Erythroblast (primary cell): ENCODE data around the gene RNPC3.

ENCODE experiments used
- GATA1 ChIP-seq: IDR thresholded peaks from 2 replicates; pipeline ENCODE4 v1.6.1; 2011; ENCODE audit warnings: low read depth, mild to moderate bottlenecking, control low read depth, low read length, moderate library complexity
- POLR2A ChIP-seq: IDR thresholded peaks from 2 replicates; pipeline ENCODE4 v1.6.1; 2011; ENCODE audit warnings: mild to moderate bottlenecking, low read length

- TF ChIP-seq POLR2A, result no peak
- TF ChIP-seq GATA1, result no peak
Observed at GRCh38 chr1:103560427-103560826, 34.9 kb downstream of the RNPC3 start.
